ENCODE data around the gene UBXN1.
"Not testable (repeated sequence)": the region's sequence is repeated elsewhere in the genome, so short reads cannot be mapped to it uniquely, and the experiment has no call there.

The UBXN1 gene

GRCh38 chr11:62708793-62709192, 29.9 kb upstream of the UBXN1 start:
- FAIRE-seq (no peak), DNase-seq (ENCODE audit: insufficient read length, low spot score) (no peak)
- no peak for TF ChIP-seq CTCF (IDR thresholded peaks at IDR 0.05; ENCODE audit: insufficient read depth, missing control alignments)

- no peak for TF ChIP-seq CTCF (IDR thresholded peaks at IDR 0.05; ENCODE audit: insufficient read depth, missing control alignments)
- FAIRE-seq (no peak), DNase-seq (ENCODE audit: insufficient read length, low spot score) (no peak)
Measured at GRCh38 chr11:62708392-62708791, 29.5 kb upstream of the UBXN1 start.

- DNase-seq (ENCODE audit: insufficient read length, low spot score) (no peak), FAIRE-seq (no peak)
- no peak for TF ChIP-seq CTCF (IDR thresholded peaks at IDR 0.05; ENCODE audit: insufficient read depth, missing control alignments)
Measured at GRCh38 chr11:62707277-62707861, 28.5 kb upstream of the UBXN1 start, which contains the start of the genes BSCL2 and GNG3. Gene BSCL2 (minus strand): TSS chr11:62707424. CDS start chr11:62707195, 229 bp downstream. Gene GNG3 (plus strand): TSS chr11:62707676. CDS start chr11:62708296, 620 bp downstream.

GRCh38 chr11:62706850-62707247, 28.0 kb upstream of the UBXN1 start:
- FAIRE-seq (no peak), DNase-seq (ENCODE audit: insufficient read length, low spot score) (no peak)
- TF ChIP-seq CTCF (IDR thresholded peaks at IDR 0.05; ENCODE audit: insufficient read depth, missing control alignments), result no peak

GRCh38 chr11:62705880-62706849, 27.3 kb upstream of the UBXN1 start:
- DNase-seq (ENCODE audit: insufficient read length, low spot score) (peak; percentile 84), FAIRE-seq (no peak)
- TF ChIP-seq CTCF (IDR thresholded peaks at IDR 0.05; ENCODE audit: insufficient read depth, missing control alignments), result no peak

- no peak for DNase-seq (ENCODE audit: insufficient read length, low spot score)
Measured at GRCh38 chr11:62705413-62705812, 26.5 kb upstream of the UBXN1 start.

GRCh38 chr11:62703921-62704320, 25.0 kb upstream of the UBXN1 start:
- not testable (repeated sequence) for FAIRE-seq; DNase-seq (ENCODE audit: insufficient read length, low spot score)

More at GRCh38 chr11:62705413-62705812, 26.5 kb upstream of the UBXN1 start:
- no peak for FAIRE-seq
- TF ChIP-seq CTCF (IDR thresholded peaks at IDR 0.05; ENCODE audit: insufficient read depth, missing control alignments), result no peak
